ENCODE data around the gene TADA2B.

DNA sequence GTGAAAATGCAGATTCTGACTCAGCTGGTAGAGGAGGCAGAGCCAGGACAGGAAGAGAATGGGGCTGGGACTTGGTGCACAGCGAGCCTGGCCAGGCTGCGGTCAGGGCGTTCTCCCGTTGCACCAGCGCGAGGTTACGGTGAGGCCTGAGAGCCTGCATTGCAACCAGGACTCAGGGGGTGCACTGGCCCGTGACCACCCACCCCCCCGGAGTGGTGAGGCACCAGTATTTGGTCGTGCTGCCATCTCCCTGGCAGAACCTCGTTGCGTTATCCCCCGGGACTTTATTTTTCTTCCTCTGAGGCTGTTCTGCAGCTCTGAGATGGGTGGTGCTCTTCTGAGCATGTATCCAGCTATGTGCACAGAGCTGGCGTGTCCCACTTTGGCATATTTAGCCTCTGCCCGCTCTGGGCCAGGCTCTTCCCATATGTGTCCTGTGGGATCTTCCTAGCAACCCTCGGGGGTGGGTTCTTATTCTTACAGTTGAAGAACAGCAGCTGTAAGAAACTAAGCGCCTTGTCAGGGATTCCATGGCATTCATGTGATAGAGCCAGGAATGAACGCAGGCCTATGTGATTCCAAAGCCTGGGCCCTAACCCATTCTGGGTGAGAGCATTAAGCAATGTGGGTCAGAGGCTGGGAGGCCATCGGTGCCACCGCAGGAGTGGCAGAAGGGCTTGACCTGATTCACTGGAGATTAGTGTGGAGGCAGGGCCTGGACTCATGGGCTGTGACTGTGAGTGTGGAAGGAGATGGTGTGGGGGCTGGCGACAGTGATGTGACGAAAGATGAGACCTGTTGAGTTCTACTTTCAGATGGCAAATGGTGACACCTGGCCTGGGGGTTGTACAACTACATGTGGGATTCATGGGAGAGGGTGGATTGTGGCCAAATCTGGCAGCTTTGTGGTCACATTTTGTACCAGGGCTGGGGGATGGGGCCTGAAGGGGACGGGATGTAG, 3.1 kb downstream of the TADA2B start:
- TF ChIP-seq, protein P1, sequence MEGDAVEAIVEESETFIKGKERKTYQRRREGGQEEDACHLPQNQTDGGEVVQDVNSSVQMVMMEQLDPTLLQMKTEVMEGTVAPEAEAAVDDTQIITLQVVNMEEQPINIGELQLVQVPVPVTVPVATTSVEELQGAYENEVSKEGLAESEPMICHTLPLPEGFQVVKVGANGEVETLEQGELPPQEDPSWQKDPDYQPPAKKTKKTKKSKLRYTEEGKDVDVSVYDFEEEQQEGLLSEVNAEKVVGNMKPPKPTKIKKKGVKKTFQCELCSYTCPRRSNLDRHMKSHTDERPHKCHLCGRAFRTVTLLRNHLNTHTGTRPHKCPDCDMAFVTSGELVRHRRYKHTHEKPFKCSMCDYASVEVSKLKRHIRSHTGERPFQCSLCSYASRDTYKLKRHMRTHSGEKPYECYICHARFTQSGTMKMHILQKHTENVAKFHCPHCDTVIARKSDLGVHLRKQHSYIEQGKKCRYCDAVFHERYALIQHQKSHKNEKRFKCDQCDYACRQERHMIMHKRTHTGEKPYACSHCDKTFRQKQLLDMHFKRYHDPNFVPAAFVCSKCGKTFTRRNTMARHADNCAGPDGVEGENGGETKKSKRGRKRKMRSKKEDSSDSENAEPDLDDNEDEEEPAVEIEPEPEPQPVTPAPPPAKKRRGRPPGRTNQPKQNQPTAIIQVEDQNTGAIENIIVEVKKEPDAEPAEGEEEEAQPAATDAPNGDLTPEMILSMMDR (conservative IDR thresholded peaks at IDR 0.05; ENCODE audit: low read length): no peak
- no peak for TF ChIP-seq EZH2phosphoT487 (IDR thresholded peaks at IDR 0.05; ENCODE audit: borderline replicate concordance)

All from Loucy (cell line).